HG03103 (cell line): Measurements from ENCODE around the gene CHIT1.
"Not testable (repeated sequence)": the region's sequence is repeated elsewhere in the genome, so short reads cannot be mapped to it uniquely, and the experiment has no call there.

Source experiments
- ATAC-seq: cut with Tn5 transposase; IDR thresholded peaks from one replicate; pipeline ENCODE4 v1.9.1; 2021; ENCODE audit warnings: low read depth; ENCODE audit not compliant: unreplicated experiment

CHIT1 gene

DNA sequence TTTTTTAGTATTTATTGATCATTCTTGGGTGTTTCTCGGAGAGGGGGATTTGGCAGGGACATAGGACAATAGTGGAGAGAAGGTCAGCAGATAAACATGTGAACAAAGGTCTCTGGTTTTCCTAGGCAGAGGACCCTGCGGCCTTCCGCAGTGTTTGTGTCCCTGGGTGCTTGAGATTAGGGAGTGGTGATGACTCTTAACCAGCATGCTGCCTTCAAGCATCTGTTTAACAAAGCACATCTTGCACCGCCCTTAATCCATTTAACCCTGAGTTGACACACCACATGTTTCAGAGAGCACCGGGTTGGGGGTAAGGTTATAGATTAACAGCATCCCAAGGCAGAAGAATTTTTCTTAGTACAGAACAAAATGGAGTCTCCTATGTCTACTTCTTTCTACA lies 36.7 kb upstream of the CHIT1 start:
- ATAC-seq: not testable (repeated sequence)

DNA sequence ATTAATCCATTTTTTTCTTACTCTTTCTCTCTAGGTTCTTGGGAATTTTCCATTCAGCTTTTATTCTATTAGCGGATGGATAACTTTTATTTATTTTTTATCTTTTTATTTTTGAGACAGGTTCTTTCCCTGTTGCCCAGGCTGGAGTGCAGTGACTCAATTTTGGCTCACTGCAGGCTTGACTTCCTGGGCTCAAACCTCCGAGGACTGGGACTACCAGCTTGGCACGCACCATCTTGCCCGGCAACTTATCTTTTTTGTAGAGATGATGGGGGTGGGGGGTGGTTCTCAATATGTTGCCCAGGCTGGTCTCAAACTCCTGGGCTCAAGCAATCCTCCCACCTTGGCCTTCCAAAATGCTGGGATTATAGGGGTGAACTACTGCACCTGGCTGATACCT lies 36.1 kb upstream of the CHIT1 start:
- ATAC-seq: no peak

DNA sequence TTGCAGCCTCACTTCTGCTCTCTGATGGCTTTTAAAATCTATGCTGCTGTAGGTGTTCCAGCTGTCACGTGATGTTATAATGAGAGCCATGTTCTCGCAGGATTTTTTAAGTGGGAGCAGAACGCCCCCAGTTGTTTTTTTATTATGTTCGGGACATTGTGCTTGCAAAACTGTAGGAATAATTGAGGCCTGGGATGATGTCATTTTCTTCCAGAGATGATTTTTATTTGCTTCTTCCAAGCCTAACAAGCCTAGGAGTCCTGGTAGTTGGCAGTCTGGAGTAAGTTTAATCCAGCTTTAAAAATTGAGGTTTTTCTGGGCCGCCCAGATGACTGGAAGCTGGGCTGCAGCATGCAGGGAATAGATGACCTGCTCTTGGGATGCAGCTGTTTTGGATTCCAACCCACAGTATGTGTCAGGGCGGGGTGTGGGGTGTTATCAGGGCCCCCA lies 34.6 kb upstream of the CHIT1 start:
- no peak for ATAC-seq

DNA sequence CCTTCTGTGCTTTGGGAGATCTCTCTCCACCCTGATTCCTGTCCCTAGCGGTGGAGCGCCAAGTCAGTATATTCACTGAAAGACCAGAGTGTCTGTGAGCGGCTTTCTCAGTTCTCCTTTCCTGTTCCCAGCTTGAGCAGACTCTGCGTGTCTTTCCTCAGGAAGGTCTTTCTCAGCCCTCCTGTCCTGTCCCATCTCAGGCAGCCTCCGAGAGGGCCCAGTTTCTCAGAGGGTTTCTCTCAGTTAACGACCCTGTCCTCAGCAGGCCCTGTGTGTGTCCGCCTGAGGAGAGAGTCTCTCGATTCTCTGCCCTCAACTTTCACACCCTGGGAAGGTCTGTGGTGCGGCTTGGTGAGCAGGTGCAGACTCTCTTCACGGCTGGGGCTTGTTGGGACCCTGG lies 34.0 kb upstream of the CHIT1 start:
- no peak for ATAC-seq

DNA sequence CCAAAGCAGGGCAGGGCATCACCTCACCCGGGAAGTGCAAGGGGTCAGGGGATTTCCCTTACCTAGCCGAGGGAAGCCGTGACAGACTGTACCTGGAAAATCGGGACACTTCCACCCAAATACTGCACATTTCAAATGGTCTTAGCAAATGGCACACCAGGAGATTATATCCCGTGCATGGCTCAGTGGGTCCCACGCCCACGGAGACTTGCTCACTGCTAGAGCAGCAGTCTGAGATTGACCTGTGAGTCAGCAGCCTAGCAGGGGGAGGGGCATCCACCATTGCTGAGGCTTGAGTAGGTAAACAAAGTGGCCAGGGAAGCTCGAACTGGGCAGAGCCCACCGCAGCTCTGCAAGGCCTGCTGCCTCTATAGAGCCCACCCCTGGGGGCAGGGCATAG lies 27.2 kb upstream of the CHIT1 start:
- not testable (repeated sequence) for ATAC-seq

DNA sequence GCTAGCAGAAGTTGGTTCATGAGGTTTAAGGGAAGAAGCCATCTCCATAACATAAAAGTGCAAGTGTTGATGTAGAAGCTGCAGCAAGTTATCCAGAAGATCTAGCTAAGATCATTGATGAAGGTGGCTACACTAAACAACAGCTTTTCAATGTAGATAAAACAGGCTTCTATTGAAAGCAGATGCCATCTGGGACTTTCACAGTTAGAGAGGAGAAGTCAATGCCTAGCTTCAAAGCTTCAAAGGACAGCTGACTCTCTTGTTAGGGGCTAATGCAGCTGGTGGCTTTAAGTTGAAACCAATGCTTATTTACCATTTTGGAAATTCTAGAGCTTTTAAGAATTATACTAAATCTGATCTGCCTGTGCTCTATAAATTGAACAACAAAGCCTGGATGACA lies 25.3 kb upstream of the CHIT1 start:
- ATAC-seq: not testable (repeated sequence)

DNA sequence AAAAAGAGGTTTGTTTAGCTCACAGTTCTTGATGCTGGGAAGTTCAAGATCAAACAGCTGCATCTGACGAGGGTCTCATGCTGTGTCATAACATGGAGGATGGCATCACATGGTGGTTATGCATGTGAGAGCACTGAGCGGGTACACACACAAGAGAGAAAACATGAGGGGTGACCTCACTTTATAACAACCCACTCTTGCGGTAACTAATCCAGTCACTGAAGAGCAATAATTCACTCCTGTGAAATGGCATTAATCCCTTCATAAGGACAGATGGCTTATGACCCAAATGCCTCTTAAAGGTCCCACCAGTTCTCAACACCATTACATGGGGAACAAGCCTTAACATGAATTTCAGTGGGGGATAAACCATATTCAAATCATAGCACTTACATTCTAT lies 23.2 kb upstream of the CHIT1 start:
- ATAC-seq: no peak

DNA sequence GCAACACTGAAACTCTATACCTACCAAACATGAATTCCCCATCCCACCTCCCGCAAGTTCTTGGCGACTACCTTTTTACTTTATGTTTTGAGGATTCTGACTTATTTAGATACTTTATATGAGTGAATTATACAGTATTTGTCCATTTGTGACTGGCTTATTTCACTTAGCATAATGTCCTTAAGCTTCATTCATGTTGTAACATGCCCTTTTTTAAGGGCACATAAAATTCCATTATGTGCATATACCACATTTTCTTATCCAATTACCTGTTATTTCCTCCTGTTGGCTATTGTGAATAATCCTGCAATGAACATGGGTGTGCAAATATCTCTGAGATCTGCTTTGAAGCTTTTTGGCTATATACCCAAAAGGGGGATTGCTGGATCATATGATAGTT lies 22.0 kb upstream of the CHIT1 start:
- no peak for ATAC-seq

DNA sequence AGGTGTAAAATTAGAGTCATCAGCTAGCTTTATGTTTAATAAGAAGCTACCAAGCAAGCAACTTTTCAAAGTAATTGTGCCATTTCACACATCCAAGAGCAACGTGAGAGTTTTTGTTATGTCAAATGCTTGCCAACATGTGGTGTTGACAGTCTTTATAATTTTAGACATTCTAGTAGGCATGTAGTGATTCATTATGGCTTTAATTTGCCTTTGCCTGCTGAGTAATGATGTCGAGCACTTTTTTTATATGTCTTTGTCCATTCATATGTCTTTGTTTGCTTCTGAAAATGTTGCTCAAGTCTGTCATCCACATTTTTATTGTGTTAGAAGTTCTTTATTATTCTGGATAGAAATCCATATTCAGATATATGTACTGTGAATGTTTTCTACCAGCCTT lies 21.4 kb upstream of the CHIT1 start:
- no peak for ATAC-seq

DNA sequence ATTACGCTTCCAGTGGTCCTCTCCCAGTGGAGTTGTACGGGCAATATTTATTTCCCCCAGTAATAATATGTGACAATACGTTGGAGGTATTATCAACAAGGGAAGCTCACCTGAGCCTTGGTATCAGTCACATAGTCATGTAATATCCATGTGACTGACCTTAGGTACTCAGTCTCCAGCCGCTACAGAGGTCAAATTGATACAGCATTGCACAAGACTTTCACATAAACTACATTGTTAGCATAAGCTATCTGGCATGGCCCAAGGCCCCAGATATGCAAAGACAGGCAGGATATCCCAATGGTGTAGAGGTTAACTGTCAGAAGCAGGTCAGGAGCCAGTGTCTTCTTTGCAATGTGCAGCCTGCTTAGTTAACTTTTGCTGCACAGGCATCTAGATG lies 15.3 kb upstream of the CHIT1 start:
- ATAC-seq: no peak

DNA sequence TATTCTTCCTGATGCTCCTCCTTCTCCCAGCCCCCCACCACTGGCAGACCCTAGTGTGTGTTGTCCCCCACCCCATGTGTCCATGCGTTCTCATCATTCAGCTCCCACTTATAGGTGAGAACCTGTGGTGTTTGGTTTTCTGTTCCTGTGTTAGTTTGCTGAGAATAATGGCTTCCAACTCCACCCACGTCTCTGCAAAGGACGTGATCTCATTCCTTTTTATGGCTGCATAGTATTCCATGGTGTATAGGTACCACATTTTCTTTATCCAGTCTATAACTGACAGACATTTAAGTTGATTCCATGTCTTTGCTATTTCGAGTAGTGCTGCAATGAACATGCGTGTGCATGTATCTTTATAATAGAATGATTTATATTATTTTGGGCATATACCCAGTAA lies 12.2 kb upstream of the CHIT1 start:
- not testable (repeated sequence) for ATAC-seq

DNA sequence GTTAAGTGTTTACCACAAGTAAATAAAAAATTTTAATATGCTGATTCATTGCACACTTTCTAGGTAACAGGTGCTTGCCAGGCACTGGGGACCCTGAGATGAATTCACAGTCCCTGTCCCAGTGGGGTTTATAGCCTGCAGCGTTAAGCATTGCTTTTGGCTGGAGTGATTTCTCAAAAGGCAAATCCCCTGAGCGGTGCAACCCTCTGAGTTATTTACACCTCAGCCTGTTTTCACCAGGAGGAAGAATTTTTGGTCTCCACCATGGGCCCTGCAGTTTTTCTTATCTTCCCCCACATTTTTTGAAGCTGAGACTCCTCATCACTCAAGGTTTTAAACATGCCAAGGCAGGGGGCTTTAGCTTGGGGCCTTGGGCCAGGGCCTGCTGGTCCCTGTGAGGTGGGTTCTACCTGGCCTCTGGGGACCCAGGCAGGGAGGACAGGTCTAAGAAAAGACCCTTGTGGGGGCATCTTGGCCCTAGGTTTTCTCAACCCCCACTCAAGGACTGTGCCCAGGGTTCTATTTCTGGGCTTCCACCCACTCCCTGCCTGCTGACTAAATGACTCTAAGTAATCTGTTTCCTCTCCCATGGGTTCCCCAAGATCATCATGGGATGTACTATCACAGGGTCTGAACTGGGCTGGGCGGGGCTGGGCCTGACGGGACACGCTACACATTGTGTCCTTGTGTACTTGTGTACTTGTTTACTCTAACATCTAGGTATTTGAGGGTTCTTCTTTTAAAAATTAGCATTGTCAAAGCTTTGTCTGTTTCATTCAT lies 10.2 kb upstream of the CHIT1 start:
- no peak for ATAC-seq

DNA sequence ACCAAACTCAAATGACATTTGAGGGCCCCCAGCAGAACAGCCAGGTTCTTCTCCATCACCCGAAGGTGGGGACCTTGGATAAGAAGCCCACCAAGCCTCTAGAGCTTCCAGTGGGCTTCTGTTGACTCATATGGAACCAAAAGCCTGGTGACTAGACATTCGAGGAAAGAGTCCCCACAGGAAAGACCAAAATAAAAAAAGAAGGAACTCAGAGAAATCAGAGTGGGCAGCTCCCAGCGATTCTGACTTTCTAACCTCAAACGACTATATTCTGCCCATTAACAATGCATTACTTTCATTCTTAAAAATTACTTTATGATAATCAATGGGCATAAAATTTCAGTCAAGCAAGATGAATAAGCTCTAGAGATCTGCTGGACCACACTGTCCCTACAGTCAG lies 9.6 kb upstream of the CHIT1 start:
- ATAC-seq: no peak

DNA sequence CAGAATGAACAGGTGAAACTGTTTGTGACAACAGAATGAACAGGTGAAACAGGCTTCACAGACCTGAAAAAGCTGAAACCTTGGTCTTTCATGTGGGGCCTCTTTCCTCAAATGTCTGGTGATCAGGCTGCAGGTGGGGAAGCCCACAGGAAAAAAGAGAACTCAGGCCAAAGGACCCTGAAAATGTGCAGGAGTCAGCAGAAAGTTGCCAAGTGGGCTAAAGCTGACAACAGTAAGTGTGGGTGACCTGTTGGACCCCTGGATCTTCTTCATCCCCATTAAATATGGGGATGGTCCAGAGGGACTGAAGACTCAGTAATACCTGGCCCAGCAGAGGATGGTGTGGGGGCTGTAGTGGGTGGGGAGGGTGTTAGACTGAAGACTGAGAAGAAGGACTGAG lies 9.1 kb upstream of the CHIT1 start:
- ATAC-seq: no peak

DNA sequence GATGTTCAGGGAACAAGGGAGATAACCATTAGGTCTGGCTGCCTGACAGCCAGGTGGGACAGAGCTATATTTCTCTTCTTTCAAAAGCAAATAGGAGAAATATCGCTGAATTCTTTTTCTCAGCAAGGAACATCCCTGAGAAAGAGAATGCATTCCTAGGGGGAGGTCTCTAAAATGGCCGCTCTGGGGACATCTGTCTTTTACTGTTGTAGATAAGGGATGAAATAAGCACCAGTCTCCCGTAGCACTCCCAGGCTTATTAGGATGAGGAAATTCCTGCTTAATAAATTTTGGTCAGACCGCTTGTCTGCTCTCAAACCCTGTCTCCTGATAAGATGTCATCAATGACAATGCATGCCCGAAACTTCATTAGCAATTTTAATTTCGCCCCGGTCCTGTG lies 5.4 kb upstream of the CHIT1 start:
- ATAC-seq: not testable (repeated sequence)

DNA sequence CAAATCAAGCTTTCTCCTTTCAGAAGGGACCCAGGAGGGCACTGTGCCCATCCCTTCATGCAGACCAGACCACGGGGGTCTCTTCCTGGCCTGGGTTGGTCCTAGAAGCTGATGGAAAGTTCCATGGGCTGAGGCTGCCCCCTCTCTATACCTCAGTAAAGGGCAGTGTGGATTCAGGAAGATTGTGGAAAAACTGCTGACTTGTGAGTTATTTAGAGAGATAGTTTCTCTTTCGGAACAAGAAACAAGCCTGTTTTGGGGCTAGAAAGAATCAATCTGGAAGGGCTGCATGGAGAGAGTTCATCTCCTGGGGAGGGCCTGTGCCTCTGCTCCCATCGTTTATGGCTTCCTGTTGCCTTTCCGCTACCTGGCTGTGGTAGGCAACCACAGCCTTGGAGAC lies 803 bp downstream of the CHIT1 start:
- no peak for ATAC-seq

DNA sequence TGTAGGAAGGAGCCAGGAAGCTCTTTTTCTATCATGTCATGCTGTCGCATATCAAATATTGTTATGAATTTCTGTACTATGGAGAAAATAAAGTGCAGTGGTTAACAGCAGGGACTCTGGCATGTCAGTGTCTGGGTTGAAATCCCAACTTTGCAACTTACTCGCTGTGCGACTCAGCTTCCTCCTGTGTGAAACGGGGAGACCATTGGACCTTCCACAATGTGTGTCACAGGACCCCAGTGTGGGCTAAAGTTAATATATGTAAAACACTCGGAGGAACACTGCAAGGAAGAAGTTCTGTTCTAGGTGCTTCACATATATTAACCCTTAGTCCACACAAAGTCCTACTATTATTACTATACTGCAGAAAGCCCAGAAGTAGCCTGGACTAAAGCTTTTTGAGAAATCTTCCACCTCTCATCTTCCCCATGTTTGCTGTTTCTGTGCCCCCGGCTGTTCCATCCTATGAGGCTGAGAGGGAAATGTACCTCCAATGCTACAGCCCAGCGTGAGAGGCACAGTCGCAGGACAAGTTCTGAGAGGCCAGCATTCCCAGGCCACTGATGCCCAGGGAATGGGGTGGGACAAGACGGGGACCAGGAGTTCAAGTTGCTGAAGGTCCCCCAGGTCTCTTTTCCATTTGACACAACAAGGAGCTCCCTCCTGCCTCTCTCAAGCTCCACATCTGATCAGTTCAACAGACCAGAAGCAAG lies 1.9 kb downstream of the CHIT1 start:
- ATAC-seq: no peak

DNA sequence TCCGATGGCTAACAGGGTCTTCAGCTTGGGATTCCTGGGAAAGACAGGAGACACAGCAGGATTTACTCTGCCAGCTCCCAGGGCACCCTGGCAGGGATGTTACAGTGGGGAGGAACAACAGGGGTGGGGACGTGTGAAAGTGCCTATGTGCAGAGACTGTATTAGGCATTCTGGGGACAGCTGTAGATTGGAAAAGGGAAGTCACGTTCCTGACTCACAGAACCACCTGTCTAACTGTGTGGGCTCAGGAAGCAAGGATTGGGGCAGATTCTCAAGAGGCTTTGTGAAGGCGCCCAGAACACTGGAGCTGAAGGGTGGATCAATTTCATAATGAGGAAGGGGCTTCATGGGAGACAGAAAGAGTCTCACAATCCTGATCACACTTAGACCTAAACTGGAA lies 4.4 kb downstream of the CHIT1 start:
- ATAC-seq: no peak

DNA sequence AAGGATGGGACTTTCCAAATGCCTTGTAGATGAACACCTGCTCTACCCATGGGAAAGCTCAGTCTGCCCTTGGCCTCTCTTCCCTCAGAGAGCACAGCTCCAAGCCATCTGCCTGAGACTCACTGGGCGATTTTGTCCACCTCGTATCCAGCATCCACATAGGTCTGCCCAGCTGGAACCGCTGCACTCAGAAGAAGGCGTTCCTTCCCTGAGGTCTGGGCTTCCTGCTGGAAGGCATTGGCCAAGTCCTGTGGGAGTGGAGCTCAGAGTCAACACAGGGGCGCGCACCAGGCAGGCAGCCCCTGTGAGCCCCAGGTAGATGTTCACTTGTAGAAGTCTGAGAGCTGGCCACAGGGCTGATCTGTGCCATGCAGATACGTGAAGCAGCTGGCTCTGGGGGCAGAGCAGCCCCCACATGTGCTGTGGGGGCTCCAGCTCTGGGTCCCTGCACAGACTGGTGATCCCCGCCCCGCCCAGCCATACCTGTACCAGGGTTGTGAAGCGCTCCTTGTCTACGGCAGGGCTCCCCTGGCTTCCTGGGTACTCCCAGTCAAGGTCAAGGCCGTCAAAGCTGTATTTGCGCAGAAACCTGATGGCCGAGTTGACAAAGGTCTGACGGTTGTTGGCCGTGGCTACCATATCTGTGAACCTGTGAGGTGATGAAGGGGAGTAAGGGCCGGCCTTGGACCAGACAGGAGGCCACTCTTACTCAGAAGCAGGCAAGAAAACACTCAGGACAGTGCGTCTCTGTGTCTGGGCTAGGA lies 6.3 kb downstream of the CHIT1 start:
- ATAC-seq: no peak

DNA sequence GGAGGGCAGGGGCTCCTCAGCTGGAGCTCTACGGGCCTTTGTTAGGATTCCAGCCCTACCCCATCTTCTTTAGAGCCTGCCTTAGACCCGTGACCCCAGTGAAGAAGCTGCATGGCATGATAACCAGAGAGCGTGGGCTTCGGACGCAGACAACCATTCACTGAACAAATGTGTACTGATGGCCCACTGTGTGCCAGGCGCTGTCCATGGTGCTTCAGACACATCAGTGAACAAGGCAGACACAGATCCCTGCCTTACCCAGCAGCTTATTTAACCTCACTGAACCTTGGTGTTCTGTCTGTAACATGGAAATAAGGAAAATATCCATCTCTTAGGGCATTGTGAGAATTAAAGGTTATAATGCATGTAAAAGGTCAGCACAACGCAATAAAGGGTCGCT lies 9.5 kb downstream of the CHIT1 start:
- ATAC-seq: no peak

DNA sequence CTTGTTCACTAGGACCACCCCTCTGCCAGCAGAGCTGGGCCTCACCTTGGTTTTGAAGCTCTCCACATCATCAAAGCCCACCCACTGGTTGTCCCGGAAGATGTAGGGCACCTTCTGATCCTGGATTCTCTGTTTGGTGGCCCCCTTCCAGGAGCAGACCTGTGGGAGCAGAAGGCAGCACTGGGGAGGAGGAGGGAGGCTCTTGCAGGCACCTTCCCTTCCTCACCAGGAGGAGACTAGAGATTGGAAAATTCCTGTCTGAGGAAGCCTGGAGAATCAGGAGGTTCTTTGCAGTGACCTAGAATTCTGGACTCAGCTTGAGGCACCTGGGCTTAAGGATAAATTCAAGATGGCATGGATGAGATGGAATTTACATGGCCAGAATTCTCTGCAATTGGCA lies 10.3 kb downstream of the CHIT1 start:
- no peak for ATAC-seq
